GM12892 (cell line): ENCODE measurements around the gene AFDN.

Experiments used
- DNase-seq: peaks from one replicate; pipeline ENCODE4 v3.0.0; 2011; ENCODE audit not compliant: insufficient read length
- FAIRE-seq: peaks from 2 replicates; lab custom pipeline; 2011; peaks lifted over from hg19 to GRCh38; lab: Jason Lieb, UNC
- POLR2A ChIP-seq: IDR thresholded peaks from 2 replicates; pipeline ENCODE4 v1.6.1; 2011; ENCODE audit warnings: low read depth, low read length, control low read depth
- POLR2AphosphoS5 ChIP-seq: IDR thresholded peaks from 2 replicates; pipeline ENCODE4 v1.6.1; 2011; ENCODE audit warnings: low read depth, low read length, control low read depth
- TAF1 ChIP-seq: IDR thresholded peaks from 2 replicates; pipeline ENCODE4 v1.6.1; 2011; ENCODE audit warnings: low read depth, mild to moderate bottlenecking, control low read depth, low read length, borderline replicate concordance

AFDN gene

GRCh38 chr6:167861424-167861823 lies 34.7 kb downstream of the AFDN start:
- no peak for DNase-seq
- FAIRE-seq: no peak
- TF ChIP-seq POLR2AphosphoS5 (no peak), POLR2A (no peak), TAF1 (no peak)

DNA sequence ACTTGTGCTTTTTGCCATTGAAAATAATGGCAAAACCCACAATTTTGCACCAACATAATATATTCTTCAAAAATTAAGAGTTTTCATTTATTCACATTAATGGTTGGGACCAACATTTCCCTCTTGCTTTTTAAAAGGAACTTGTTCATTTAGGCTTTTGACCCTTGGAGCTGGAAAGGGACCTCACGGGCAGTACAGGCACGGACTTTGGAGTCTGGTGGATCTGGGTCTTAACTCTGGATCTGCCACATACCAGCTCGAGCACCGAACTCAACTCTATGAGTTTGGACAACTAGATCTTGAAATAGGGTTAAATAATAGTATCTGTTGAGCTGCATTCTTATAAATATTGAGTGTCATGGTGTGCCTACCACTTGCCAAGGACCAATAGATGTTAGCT lies 37.2 kb downstream of the AFDN start:
- FAIRE-seq (no peak), DNase-seq (no peak)
- TF ChIP-seq TAF1: no peak
- no peak for TF ChIP-seq POLR2A
- no peak for TF ChIP-seq POLR2AphosphoS5

DNA sequence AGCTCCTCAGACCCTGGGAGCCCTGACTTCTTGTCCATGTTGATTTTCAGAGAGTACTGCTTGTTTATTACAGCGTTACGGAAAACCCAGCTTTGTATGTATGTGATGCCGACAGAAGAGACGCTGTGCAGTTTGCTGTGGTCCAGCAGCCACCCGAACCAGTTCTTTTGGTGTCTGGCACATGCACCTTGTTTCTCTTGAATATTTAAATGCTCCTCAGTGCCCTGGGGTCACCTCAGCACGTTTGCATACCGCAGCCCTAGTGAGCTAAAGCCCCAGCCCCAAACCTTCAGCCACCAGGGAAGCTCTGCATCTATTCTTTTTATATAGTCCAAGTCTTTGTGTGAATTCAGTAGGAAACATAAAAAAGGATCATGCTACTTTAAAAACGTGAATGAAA lies 39.9 kb downstream of the AFDN start:
- FAIRE-seq (no peak), DNase-seq (no peak)
- TF ChIP-seq POLR2A: no peak
- TF ChIP-seq POLR2AphosphoS5: no peak
- TF ChIP-seq TAF1: no peak

- TF ChIP-seq POLR2A: no peak
- no peak for TF ChIP-seq POLR2AphosphoS5
- FAIRE-seq (no peak), DNase-seq (no peak)
Measured at GRCh38 chr6:167870321-167870720, 43.6 kb downstream of the AFDN start.

DNA sequence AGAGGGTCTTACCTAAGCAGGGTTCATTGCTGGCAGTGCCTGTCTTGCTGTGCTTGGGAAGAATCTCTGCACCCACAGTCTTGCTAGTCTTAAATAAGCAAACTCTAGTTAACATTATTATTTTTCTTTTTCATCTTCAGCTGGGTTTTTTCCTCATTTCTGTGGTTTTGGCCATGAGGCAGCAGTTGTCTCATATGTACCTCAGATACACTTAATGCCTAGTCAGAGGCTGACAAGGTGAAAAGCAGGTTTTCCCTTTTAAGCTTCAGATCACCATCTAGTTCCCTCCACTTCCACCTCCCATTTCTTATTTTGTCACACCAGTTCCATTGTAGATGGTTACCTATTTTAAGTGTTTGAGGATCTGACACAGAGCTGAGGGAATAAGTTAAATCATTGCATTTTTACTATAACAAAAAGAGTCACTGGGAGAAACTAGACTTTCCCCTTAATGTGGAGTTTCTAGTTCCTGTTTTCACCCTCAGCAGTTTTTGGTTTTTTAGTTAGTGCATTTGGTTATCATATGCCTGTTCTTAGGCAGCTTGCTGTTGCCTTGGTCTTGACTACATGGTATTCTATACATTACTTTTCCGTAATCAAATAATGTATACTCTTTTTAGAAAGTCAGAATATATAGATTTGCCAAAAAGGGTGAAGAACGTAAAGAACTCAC lies 46.0 kb downstream of the AFDN start:
- DNase-seq (no peak), FAIRE-seq (peak; percentile 36)
- no peak for TF ChIP-seq TAF1
- TF ChIP-seq POLR2A: no peak
- TF ChIP-seq POLR2AphosphoS5: no peak

- no peak for FAIRE-seq
- TF ChIP-seq POLR2A: no peak
- no peak for TF ChIP-seq POLR2AphosphoS5
- no peak for TF ChIP-seq TAF1
- no peak for DNase-seq
Measured at GRCh38 chr6:167877994-167878779, 51.5 kb downstream of the AFDN start.

DNA sequence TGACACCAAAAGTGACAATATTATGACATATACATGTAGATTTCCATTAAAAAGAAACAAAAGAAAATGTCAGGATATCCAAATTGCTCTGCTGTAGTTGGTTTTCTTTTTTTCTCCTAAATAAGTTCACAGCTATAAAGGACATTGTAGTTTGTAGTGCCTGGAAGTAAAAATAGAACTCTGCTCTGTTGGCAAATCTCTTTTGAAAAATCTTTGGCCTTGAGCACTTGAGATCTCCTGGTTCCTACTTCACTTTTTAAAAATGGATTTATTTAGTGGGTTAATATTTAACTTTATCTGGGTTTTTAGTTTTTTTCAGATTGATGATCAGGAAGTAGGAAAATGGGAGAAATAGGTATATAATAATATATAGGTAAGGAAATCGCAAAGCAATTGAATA lies 52.9 kb downstream of the AFDN start:
- no peak for FAIRE-seq
- TF ChIP-seq POLR2A (no peak), POLR2AphosphoS5 (no peak), TAF1 (no peak)

GRCh38 chr6:167881327-167881726 lies 54.6 kb downstream of the AFDN start:
- FAIRE-seq (peak; percentile 38), DNase-seq (no peak)
- TF ChIP-seq POLR2A: no peak
- no peak for TF ChIP-seq POLR2AphosphoS5
- no peak for TF ChIP-seq TAF1

More for the DNA sequence above, 52.9 kb downstream of the AFDN start:
- no peak for DNase-seq

DNA sequence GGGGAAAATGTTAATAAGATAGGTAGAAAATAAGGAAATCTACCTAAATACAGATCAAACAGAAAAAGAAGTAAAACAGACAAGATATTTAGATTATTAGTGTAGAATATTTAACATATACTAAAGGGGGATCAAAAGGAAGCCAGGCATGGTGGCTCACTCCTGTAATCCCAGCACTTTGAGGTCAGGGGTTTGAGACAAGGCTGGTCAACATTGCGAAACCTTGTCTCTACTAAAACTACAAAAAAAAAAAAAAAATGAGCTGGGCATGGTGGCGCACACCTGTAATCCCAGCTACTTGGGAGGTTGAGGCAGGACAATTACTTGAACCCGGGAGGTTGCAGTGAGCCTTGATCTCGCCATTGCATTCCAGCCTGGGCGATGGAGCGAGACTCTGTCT lies 55.5 kb downstream of the AFDN start:
- no peak for TF ChIP-seq POLR2A
- TF ChIP-seq TAF1: no peak
- TF ChIP-seq POLR2AphosphoS5: no peak
- FAIRE-seq: no peak
- no peak for DNase-seq

GRCh38 chr6:167888098-167888497 lies 61.4 kb downstream of the AFDN start:
- FAIRE-seq (no peak), DNase-seq (no peak)
- TF ChIP-seq TAF1 (no peak), POLR2AphosphoS5 (no peak), POLR2A (no peak)

DNA sequence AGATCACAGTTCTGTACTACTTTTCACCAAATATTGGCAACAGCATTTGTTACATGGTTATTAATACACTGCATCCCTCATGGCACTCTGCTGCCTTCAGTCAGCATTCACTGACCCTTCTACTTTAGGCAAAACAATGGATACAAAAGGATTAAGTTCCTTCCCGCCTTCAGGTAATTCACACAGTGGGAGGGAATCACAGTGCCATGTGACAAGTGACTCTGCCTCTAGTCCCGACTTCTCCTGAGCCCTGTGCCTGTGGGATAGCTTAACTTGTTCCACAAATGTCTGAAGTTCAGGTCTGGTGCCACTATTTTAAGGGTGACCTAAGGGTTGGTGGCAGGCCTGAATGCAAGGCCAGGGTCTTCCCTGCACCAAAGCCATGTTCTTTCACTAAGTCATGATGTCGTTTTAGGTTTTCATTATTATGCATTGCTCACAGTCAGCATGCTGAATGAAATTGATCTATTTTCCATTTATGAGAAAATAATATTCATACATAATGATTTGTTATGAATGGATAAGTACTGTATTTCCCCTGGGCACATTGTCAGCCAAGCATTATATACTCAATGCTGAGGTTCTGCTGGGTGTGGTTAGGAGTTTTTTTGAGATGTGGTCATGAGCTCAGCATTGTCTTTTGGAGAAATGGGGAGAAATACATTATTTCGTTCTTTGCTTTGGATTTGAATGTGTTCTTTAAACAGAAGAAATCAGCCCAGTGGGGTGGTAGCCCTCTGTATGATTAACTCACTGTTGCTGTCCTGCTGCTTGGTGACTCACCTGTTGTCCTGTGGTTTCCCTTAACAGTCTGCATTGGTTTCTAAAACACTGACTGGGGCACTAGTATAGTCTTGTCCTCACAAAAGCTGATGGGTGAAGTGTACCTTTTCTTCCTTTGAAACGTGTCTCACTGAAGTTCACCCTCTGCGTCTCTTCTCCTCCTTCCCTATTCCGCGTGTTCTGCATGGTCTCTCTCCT lies 66.4 kb downstream of the AFDN start:
- TF ChIP-seq POLR2A (no peak), POLR2AphosphoS5 (no peak), TAF1 (no peak)
- no peak for DNase-seq
- no peak for FAIRE-seq

GRCh38 chr6:167894965-167895364 lies 68.3 kb downstream of the AFDN start:
- DNase-seq: no peak
- no peak for FAIRE-seq
- no peak for TF ChIP-seq POLR2AphosphoS5
- TF ChIP-seq POLR2A: no peak
- TF ChIP-seq TAF1: no peak
